ENCODE results near the gene IL23R. TPM values are rescaled to one million over a fixed set of nuclear protein-coding genes. Genes with fewer than 3 reads are reported as not detected.

Gene IL23R
- total RNA-seq, 1 donor from 2014 or later = not detected

- no peak for DNase-seq (ENCODE audit: low read depth, low spot score)
Measured at GRCh38 chr1:67298762-67299161, 132.5 kb downstream of the IL23R start.

GRCh38 chr1:67299296-67299695 is 133.0 kb downstream of the IL23R start:
- no peak for DNase-seq (ENCODE audit: low read depth, low spot score)

- DNase-seq (ENCODE audit: low read depth, low spot score) = no peak
Measured at GRCh38 chr1:67300561-67300960, 134.3 kb downstream of the IL23R start.

- DNase-seq (ENCODE audit: low read depth, low spot score) = no peak
Measured at GRCh38 chr1:67304023-67304422, 137.8 kb downstream of the IL23R start.

GRCh38 chr1:67306547-67306946 is 140.3 kb downstream of the IL23R start:
- DNase-seq (ENCODE audit: low read depth, low spot score) = no peak

GRCh38 chr1:67307251-67308060 is 141.2 kb downstream of the IL23R start, which contains the start of gene IL12RB2:
TSS of gene IL12RB2 (plus strand) at chr1:67307873. CDS start at chr1:67320369, 12,496 bp downstream.
- no peak for DNase-seq (ENCODE audit: low read depth, low spot score)

GRCh38 chr1:67308136-67308535 is 141.9 kb downstream of the IL23R start:
- DNase-seq (ENCODE audit: low read depth, low spot score) = no peak

Other genes starting within 250 kb of the IL23R start
- gene DNAI4, start 241.6 kb upstream of the IL23R start, total RNA-seq = 2.5 and 3.6 TPM in 2 replicates
- gene MIER1, start 241.5 kb upstream of the IL23R start, total RNA-seq = 28.3 and 39.2 TPM in 2 replicates
- gene SLC35D1, start 112.3 kb upstream of the IL23R start, total RNA-seq = 4.2 and 9.1 TPM in 2 replicates
- gene C1orf141, start 31.5 kb upstream of the IL23R start, total RNA-seq = not detected in 2 replicates
- not detected in 2 replicates for gene IL12RB2, start 141.4 kb downstream of the IL23R start, total RNA-seq

All from pulmonary artery endothelial cell (primary cell).